ENCODE data around the gene TNFRSF1B. TPM values are rescaled to one million over a fixed set of nuclear protein-coding genes. Genes with fewer than 3 reads are reported as not detected.

TNFRSF1B gene
- total RNA-seq, 1 experiment from 2014 or later: 0.61 TPM

DNA sequence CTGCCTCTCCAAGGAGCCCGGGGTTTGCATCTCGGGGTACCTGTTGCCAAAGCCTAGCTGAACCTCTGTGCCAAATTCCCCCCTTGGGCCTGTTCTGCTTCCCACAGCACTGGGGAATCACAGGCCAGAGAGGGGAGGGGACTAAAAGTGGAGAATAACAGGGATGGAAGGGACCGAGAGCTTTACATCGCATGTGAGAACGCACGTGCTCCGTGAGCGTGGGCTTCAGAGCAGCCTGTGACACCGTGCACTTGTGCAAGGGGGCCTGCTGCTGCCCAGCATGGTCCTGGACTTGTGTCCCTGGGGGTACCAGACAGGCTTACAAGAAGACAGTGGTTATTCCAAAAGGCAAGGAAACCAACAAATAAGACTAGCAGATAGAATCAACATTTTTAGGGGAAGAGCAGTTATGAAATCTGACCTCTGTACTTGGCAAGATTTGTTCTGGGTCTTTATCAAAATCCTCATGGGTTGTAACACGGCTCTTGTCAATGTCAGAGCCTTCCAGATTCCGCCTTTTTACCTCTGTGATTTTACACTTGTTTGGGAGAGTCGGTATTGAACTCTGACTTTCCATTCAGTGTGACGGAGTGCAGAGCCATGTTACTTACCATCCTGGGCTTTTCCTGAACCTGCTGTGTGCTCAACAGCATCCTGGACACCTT lies 36.2 kb upstream of the TNFRSF1B start (continued):
- TF ChIP-seq ZNF274 (IDR thresholded peaks at IDR 0.05; ENCODE audit: low read depth, low read length): no peak

DNA sequence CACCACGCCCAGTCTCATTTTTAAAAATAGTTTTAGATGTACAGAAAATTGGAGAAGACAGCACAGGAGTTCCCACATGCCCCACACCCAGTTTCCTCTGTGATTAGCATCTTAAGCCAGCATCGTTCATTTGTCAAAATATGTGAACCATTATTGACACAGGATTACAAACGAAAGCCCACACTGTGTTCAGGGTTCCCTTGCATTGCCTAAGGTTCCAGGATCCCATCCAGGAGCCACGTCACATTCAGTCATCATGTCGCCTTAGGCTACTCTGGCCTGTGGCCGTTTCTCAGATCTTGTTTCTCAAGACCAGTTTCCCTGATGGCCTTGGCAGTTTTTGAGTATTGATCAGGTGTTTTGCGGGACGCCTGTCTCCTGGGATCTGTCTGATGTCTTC lies 34.7 kb upstream of the TNFRSF1B start:
- no peak overlapping the region for H3K4me2 ChIP-seq (ENCODE audit: low read length)
- ChIA-PET POLR2A (no interaction called here), CTCF (no interaction called here), RAD21 (ENCODE audit: low non-redundant PET in 1 of 2, low total read pairs in 2 of 2, uncharacterized antibody in 2 of 2, unreplicated experiment in 2 of 2) (no interaction called here)
- H3K9me3 ChIP-seq (ENCODE audit: control insufficient read depth in 1 of 2, insufficient read depth in 1 of 2, low read depth in 1 of 2, low read length in 2 of 2): no peaks in the 10 kb centered on the region
- no peak overlapping the region for H3K4me3 ChIP-seq (replicated peaks in 1 of 2; ENCODE audit: low read depth in 1 of 2, low read length in 2 of 2)
- H3K36me3 ChIP-seq (ENCODE audit: control insufficient read depth in 1 of 2, insufficient read depth in 2 of 2, low read length in 2 of 2): no peaks in the 10 kb centered on the region
- no peak for ATAC-seq
- no peak overlapping the region for H3K27ac ChIP-seq (ENCODE audit: low read depth, low read length)
- BruUV-seq (replicated peaks): no TSS peak
- H3K9ac ChIP-seq (ENCODE audit: low read length): no peak overlapping the region
- H3K9me2 ChIP-seq (ENCODE audit: insufficient read depth): no peaks in the 10 kb centered on the region
- DNase-seq (ENCODE audit: low read depth, low spot score): no peak
- H3K4me1 ChIP-seq (ENCODE audit: control insufficient read depth in 1 of 2, insufficient read depth in 2 of 2, low read length in 2 of 2): no peaks in the 10 kb centered on the region
- TF ChIP-seq YY1 (IDR thresholded peaks at IDR 0.05; ENCODE audit: extremely low read depth, insufficient replicate concordance, low read depth, low read length) (no peak), TCF7L2 (IDR thresholded peaks at IDR 0.05; ENCODE audit: borderline replicate concordance, extremely low read depth, insufficient read depth, insufficient read length) (no peak), EZH2 (IDR thresholded peaks at IDR 0.05) (no peak), POLR2AphosphoS5 (IDR thresholded peaks at IDR 0.05; ENCODE audit: low read depth, low read length) (no peak), POLR2A (IDR thresholded peaks at IDR 0.05; ENCODE audit: borderline replicate concordance, extremely low read depth, insufficient read depth, insufficient read length) (no peak), SP1 (IDR thresholded peaks at IDR 0.05; ENCODE audit: low read depth) (no peak), EZH2phosphoT487 (IDR thresholded peaks at IDR 0.05; ENCODE audit: borderline replicate concordance) (no peak), RAD21 (IDR thresholded peaks at IDR 0.05; ENCODE audit: low read depth) (no peak), EGR1 (IDR thresholded peaks at IDR 0.05; ENCODE audit: low read depth) (no peak)
- TF ChIP-seq, protein P1, sequence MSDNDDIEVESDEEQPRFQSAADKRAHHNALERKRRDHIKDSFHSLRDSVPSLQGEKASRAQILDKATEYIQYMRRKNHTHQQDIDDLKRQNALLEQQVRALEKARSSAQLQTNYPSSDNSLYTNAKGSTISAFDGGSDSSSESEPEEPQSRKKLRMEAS (IDR thresholded peaks at IDR 0.05): no peak
- TF ChIP-seq, protein P2, sequence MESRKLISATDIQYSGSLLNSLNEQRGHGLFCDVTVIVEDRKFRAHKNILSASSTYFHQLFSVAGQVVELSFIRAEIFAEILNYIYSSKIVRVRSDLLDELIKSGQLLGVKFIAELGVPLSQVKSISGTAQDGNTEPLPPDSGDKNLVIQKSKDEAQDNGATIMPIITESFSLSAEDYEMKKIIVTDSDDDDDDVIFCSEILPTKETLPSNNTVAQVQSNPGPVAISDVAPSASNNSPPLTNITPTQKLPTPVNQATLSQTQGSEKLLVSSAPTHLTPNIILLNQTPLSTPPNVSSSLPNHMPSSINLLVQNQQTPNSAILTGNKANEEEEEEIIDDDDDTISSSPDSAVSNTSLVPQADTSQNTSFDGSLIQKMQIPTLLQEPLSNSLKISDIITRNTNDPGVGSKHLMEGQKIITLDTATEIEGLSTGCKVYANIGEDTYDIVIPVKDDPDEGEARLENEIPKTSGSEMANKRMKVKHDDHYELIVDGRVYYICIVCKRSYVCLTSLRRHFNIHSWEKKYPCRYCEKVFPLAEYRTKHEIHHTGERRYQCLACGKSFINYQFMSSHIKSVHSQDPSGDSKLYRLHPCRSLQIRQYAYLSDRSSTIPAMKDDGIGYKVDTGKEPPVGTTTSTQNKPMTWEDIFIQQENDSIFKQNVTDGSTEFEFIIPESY (IDR thresholded peaks at IDR 0.05; ENCODE audit: extremely low read depth, insufficient replicate concordance, low read length): no peak
- H2AFZ ChIP-seq (ENCODE audit: low read depth, low read length, poor library complexity, severe bottlenecking): no peak overlapping the region
- H3K79me2 ChIP-seq (ENCODE audit: insufficient read depth, low read length): no peaks in the 10 kb centered on the region
- H4K20me1 ChIP-seq (ENCODE audit: insufficient read depth): no peaks in the 10 kb centered on the region
- no peaks in the 10 kb centered on the region for H3K27me3 ChIP-seq (ENCODE audit: insufficient read depth, low read length)
- intact Hi-C loops (cut with micrococcal nuclease): no loop called here
